Measurements from ENCODE around the gene BAIAP3.

The BAIAP3 gene

GRCh38 chr16:1298406-1298805 is 35.0 kb upstream of the BAIAP3 start:
- TF ChIP-seq CTCF (IDR thresholded peaks at IDR 0.05; ENCODE audit: borderline replicate concordance, extremely low read depth, low read length, poor library complexity, severe bottlenecking) (no peak), EZH2 (IDR thresholded peaks at IDR 0.05; ENCODE audit: borderline replicate concordance, low read depth, low read length, severe bottlenecking) (no peak)
- H3K27ac ChIP-seq (ENCODE audit: low read length): no peak overlapping the region
- H3K27me3 ChIP-seq (ENCODE audit: insufficient read depth, low read length, poor library complexity): no peaks in the 10 kb centered on the region
- H3K4me1 ChIP-seq (ENCODE audit: insufficient read depth, low read length): peaks cover 10% of the 10 kb centered on the region
- 0 out of 2 replicates have a peak, but pooled peaks cover 2% of the 10 kb centered on the region for H4K20me1 ChIP-seq (ENCODE audit: insufficient read depth, low read length)
- no peak overlapping the region for H2AFZ ChIP-seq (ENCODE audit: low read depth, low read length)
- no peaks in the 10 kb centered on the region for H3K36me3 ChIP-seq (ENCODE audit: insufficient read depth, low read length)
- DNase-seq (no peak), ATAC-seq (ENCODE audit: insufficient read depth, low read depth) (no peak)
- H3K9ac ChIP-seq (ENCODE audit: low read depth, low read length): no peak overlapping the region
- no peak overlapping the region for H3K4me2 ChIP-seq (ENCODE audit: insufficient read depth, low read length)
- no peaks in the 10 kb centered on the region for H3K79me2 ChIP-seq (ENCODE audit: insufficient read depth, low read length)
- no peaks in the 10 kb centered on the region for H3K9me3 ChIP-seq (ENCODE audit: insufficient read depth, low read length, severe bottlenecking)
- H3K4me3 ChIP-seq (ENCODE audit: low read depth in 1 of 2, low read length in 2 of 2): no peak overlapping the region

GRCh38 chr16:1299012-1299867 is 34.2 kb upstream of the BAIAP3 start:
- H2AFZ ChIP-seq (ENCODE audit: low read depth, low read length): no peak overlapping the region

DNA sequence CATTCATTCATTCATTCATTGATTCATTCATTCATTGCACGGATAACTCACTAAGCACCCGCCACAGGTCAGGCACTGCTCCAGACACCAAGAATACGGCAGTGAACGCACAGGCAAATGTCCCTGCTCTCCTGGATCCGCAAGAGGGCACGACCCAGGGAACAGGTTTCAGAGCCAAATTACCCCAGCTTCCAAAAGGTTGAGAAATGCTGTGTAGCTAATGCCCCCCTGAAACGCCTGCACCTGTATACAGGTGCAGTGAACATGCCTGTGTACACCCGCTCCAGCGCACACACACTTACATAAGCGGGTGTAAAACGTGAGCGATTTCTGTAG is 33.6 kb upstream of the BAIAP3 start:
- ATAC-seq (ENCODE audit: insufficient read depth, low read depth): no peak
- H2AFZ ChIP-seq (ENCODE audit: low read depth, low read length): no peak overlapping the region

More at GRCh38 chr16:1299012-1299867, 34.2 kb upstream of the BAIAP3 start:
- Histone ChIP-seq H3K4me3 (ENCODE audit: low read depth in 1 of 2, low read length in 2 of 2) (no peak overlapping the region), H3K9me3 (ENCODE audit: insufficient read depth, low read length, severe bottlenecking) (no peaks in the 10 kb centered on the region), H4K20me1 (ENCODE audit: insufficient read depth, low read length) (0 out of 2 replicates have a peak, but pooled peaks cover 2% of the 10 kb centered on the region), H3K9ac (ENCODE audit: low read depth, low read length) (no peak overlapping the region), H3K4me2 (ENCODE audit: insufficient read depth, low read length) (no peak overlapping the region), H3K27ac (ENCODE audit: low read length) (no peak overlapping the region), H3K27me3 (ENCODE audit: insufficient read depth, low read length, poor library complexity) (no peaks in the 10 kb centered on the region), H3K79me2 (ENCODE audit: insufficient read depth, low read length) (no peaks in the 10 kb centered on the region), H3K36me3 (ENCODE audit: insufficient read depth, low read length) (no peaks in the 10 kb centered on the region), H3K4me1 (ENCODE audit: insufficient read depth, low read length) (peaks cover 12% of the 10 kb centered on the region)
- ATAC-seq (ENCODE audit: insufficient read depth, low read depth) (no peak), DNase-seq (no peak)
- TF ChIP-seq CTCF (IDR thresholded peaks at IDR 0.05; ENCODE audit: borderline replicate concordance, extremely low read depth, low read length, poor library complexity, severe bottlenecking): no peak
- no peak for TF ChIP-seq EZH2 (IDR thresholded peaks at IDR 0.05; ENCODE audit: borderline replicate concordance, low read depth, low read length, severe bottlenecking)

More for the DNA sequence above, 33.6 kb upstream of the BAIAP3 start:
- DNase-seq: no peak
- H3K9me3 ChIP-seq (ENCODE audit: insufficient read depth, low read length, severe bottlenecking): no peaks in the 10 kb centered on the region
- no peak overlapping the region for H3K4me2 ChIP-seq (ENCODE audit: insufficient read depth, low read length)
- H3K27ac ChIP-seq (ENCODE audit: low read length): no peak overlapping the region
- H3K4me3 ChIP-seq (ENCODE audit: low read depth in 1 of 2, low read length in 2 of 2): no peak overlapping the region
- no peaks in the 10 kb centered on the region for H3K36me3 ChIP-seq (ENCODE audit: insufficient read depth, low read length)
- H3K79me2 ChIP-seq (ENCODE audit: insufficient read depth, low read length): no peaks in the 10 kb centered on the region
- 0 out of 2 replicates have a peak, but pooled peaks cover 2% of the 10 kb centered on the region for H4K20me1 ChIP-seq (ENCODE audit: insufficient read depth, low read length)
- TF ChIP-seq CTCF (IDR thresholded peaks at IDR 0.05; ENCODE audit: borderline replicate concordance, extremely low read depth, low read length, poor library complexity, severe bottlenecking) (no peak), EZH2 (IDR thresholded peaks at IDR 0.05; ENCODE audit: borderline replicate concordance, low read depth, low read length, severe bottlenecking) (no peak)
- H3K9ac ChIP-seq (ENCODE audit: low read depth, low read length): no peak overlapping the region
- peaks cover 13% of the 10 kb centered on the region for H3K4me1 ChIP-seq (ENCODE audit: insufficient read depth, low read length)
- no peaks in the 10 kb centered on the region for H3K27me3 ChIP-seq (ENCODE audit: insufficient read depth, low read length, poor library complexity)
